GM23338 (cell line): ENCODE results near the gene FAM171A1. TPM values are rescaled to one million over a fixed set of nuclear protein-coding genes. Genes with fewer than 3 reads are reported as not detected.

Experiments
- ATAC-seq: fragments of 200-7000 bp; cut with Tn5 transposase; 3 replicates; pipeline ENCODE4 v1.9.1; 2020
- DNase-seq: peaks from one replicate; pipeline ENCODE4 v3.0.0-alpha.2; 2015; ENCODE audit warnings: low spot score
- H2AFZ ChIP-seq: fragments of 200-600 bp; sonication (generic); 2 replicates; pipeline ENCODE4 v1.8.0; 2016; ENCODE audit warnings: antibody characterized with exemption, mild to moderate bottlenecking, moderate library complexity
- H3F3A ChIP-seq: fragments of 200-600 bp; sonication (generic); replicated peaks from 2 replicates; pipeline ENCODE4 v1.8.0; 2017; ENCODE audit warnings: antibody characterized with exemption, mixed run types, low read depth
- H3K27ac ChIP-seq: fragments of 200-600 bp; sonication (generic); 2 replicates; pipeline ENCODE4 v1.6.1; 2016; ENCODE audit warnings: low read depth
- H3K27me3 ChIP-seq: fragments of 200-600 bp; sonication (generic); 2 replicates; pipeline ENCODE4 v1.8.0; 2016; ENCODE audit warnings: mild to moderate bottlenecking, mixed run types, moderate library complexity; ENCODE audit not compliant: insufficient read depth
- H3K36me3 ChIP-seq: fragments of 200-600 bp; sonication (generic); 2 replicates; pipeline ENCODE4 v1.8.0; 2016; ENCODE audit warnings: mild to moderate bottlenecking; ENCODE audit not compliant: insufficient read depth
- H3K4me1 ChIP-seq: fragments of 200-600 bp; sonication (generic); 2 replicates; pipeline ENCODE4 v1.8.0; 2016; ENCODE audit warnings: mild to moderate bottlenecking, moderate library complexity; ENCODE audit not compliant: insufficient read depth
- H3K4me2 ChIP-seq: fragments of 200-600 bp; sonication (generic); 2 replicates; pipeline ENCODE4 v1.7.1; 2017; ENCODE audit warnings: mixed run types
- H3K4me3 ChIP-seq: fragments of 200-600 bp; sonication (generic); 2 replicates; pipeline ENCODE4 v1.6.1; 2016; ENCODE audit warnings: mixed run types
- H3K79me2 ChIP-seq: fragments of 200-600 bp; sonication (generic); replicated peaks from 2 replicates; pipeline ENCODE4 v1.8.0; 2017; ENCODE audit warnings: mild to moderate bottlenecking; ENCODE audit not compliant: insufficient read depth
- H3K9me2 ChIP-seq: fragments of 200-600 bp; sonication (generic); 2 replicates; pipeline ENCODE4 v1.8.0; 2017; ENCODE audit not compliant: insufficient read depth
- H4K20me1 ChIP-seq: fragments of 200-600 bp; sonication (generic); replicated peaks from 2 replicates; pipeline ENCODE4 v1.8.0; 2017; ENCODE audit warnings: mild to moderate bottlenecking; ENCODE audit not compliant: insufficient read depth
- H3K27ac Mint-ChIP-seq: 2 replicates; pipeline ENCODE4 v1.8.0; 2020; ENCODE audit warnings: inconsistent platforms, mild to moderate bottlenecking, moderate library complexity, mixed read lengths
- H3K27me3 Mint-ChIP-seq: 3 replicates; pipeline ENCODE4 v1.8.0; 2022; ENCODE audit warnings: low read depth, mild to moderate bottlenecking, moderate library complexity, mixed read lengths, inconsistent platforms; ENCODE audit not compliant: insufficient read depth, poor library complexity
- H3K36me3 Mint-ChIP-seq: 3 replicates; pipeline ENCODE4 v1.8.0; 2021; ENCODE audit warnings: low read depth, mild to moderate bottlenecking, inconsistent platforms, moderate library complexity, mixed read lengths
- H3K4me1 Mint-ChIP-seq: 3 replicates; pipeline ENCODE4 v1.8.0; 2020; ENCODE audit warnings: mild to moderate bottlenecking, inconsistent platforms, mixed read lengths
- H3K4me3 Mint-ChIP-seq: 3 replicates; pipeline ENCODE4 v1.8.0; 2021; ENCODE audit warnings: moderate library complexity, mild to moderate bottlenecking, inconsistent platforms, mixed read lengths
- H3K9me3 Mint-ChIP-seq: 3 replicates; pipeline ENCODE4 v1.8.0; 2020; ENCODE audit warnings: moderate library complexity, mild to moderate bottlenecking, inconsistent platforms, mixed read lengths
- CREB1 ChIP-seq: fragments of 250-450 bp; sonication (Bioruptor Pico); IDR thresholded peaks from 2 replicates; pipeline ENCODE4 v1.5.0; 2020; ENCODE audit warnings: low read depth, mild to moderate bottlenecking, moderate library complexity
- CTCF ChIP-seq, 2 experiments: fragments of 200-600 bp in 1 of 2; sonication (generic) in 1 of 2; conservative IDR thresholded peaks; 2 replicates each; pipeline versions ENCODE4 v1.5.1 to v1.6.1; 2016 to 2017; ENCODE audit warnings: antibody characterized with exemption in 2 of 2, low read depth in 2 of 2, mild to moderate bottlenecking in 2 of 2, moderate library complexity in 1 of 2
- EZH2 ChIP-seq: fragments of 200-600 bp; sonication (generic); IDR thresholded peaks from one replicate; pipeline ENCODE4 v1.8.0; 2017; ENCODE audit warnings: antibody characterized with exemption, mild to moderate bottlenecking, low read depth; ENCODE audit not compliant: unreplicated experiment
- JUNB ChIP-seq: IDR thresholded peaks from one replicate; pipeline ENCODE4 v1.6.1; 2016; ENCODE audit warnings: antibody characterized with exemption; ENCODE audit not compliant: unreplicated experiment
- NANOG ChIP-seq: IDR thresholded peaks from 2 replicates; pipeline ENCODE4 v1.6.1; 2016; ENCODE audit warnings: antibody characterized with exemption, borderline replicate concordance
- POLR2AphosphoS5 ChIP-seq: IDR thresholded peaks from 2 replicates; pipeline ENCODE4 v1.6.1; 2016; ENCODE audit warnings: antibody characterized with exemption, low read depth
- ZNF462 ChIP-seq: fragments of 250-450 bp; sonication (Bioruptor Pico); IDR thresholded peaks from 2 replicates; pipeline ENCODE4 v1.5.0; 2020; ENCODE audit warnings: mild to moderate bottlenecking, moderate library complexity
- polyA plus RNA-seq: library from polyadenylated mRNA; unstranded; fragments of >200 nt; fragmentation: Nextera tagmentation; extraction: Ambion mirVana; gene quantifications from 2 replicates; pipeline ENCODE4 v1.2.1, GENCODE V29; 2016
- total RNA-seq: library from RNA; depleted of rRNA; stranded (reverse); fragments of >200 nt; shearing (Covaris generic); gene quantifications from 2 replicates; pipeline ENCODE4 v1.2.3, GENCODE V29; 2014
- TF ChIP-seq, protein P1 (sequence below): IDR thresholded peaks from 2 replicates; pipeline ENCODE4 v1.6.1; 2016; ENCODE audit warnings: antibody characterized with exemption

FAM171A1 gene
- total and polyA plus RNA-seq, 2 experiments from 2014 or later: 11.3 to 32.2 TPM

GRCh38 chr10:15335508-15335907 lies 35.6 kb downstream of the FAM171A1 start:
- no peaks in the 10 kb centered on the region for H3K9me2 ChIP-seq
- peaks cover 9% of the 10 kb centered on the region; the same call in 1 of the 2 replicates for H4K20me1 ChIP-seq
- Mint-ChIP-seq H3K27me3 (no peaks in the 10 kb centered on the region), H3K4me3 (no peak overlapping the region), H3K9me3 (no peaks in the 10 kb centered on the region), H3K36me3 (no peaks in the 10 kb centered on the region), H3K4me1 (peaks cover 8% of the 10 kb centered on the region; the same call in 2 of the 3 replicates), H3K27ac (no peak overlapping the region)
- no peaks in the 10 kb centered on the region for H3F3A ChIP-seq
- peaks cover 32% of the 10 kb centered on the region for H3K79me2 ChIP-seq
- DNase-seq (no peak), ATAC-seq (no peak)
- H3K36me3 ChIP-seq: no peaks in the 10 kb centered on the region
- TF ChIP-seq CREB1 (CRISPR knock-in tag): no peak
- TF ChIP-seq JUNB: no peak
- TF ChIP-seq EZH2: no peak
- no peak for TF ChIP-seq ZNF462 (CRISPR knock-in tag)
- no peak for TF ChIP-seq POLR2AphosphoS5
- TF ChIP-seq, protein P1, sequence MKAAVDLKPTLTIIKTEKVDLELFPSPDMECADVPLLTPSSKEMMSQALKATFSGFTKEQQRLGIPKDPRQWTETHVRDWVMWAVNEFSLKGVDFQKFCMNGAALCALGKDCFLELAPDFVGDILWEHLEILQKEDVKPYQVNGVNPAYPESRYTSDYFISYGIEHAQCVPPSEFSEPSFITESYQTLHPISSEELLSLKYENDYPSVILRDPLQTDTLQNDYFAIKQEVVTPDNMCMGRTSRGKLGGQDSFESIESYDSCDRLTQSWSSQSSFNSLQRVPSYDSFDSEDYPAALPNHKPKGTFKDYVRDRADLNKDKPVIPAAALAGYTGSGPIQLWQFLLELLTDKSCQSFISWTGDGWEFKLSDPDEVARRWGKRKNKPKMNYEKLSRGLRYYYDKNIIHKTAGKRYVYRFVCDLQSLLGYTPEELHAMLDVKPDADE: no peak
- TF ChIP-seq CTCF (conservative IDR thresholded peaks at IDR 0.05; ENCODE audit: low read depth in 2 of 2): no peak
- no peak for TF ChIP-seq NANOG
- no peak overlapping the region for H3K4me3 ChIP-seq
- no peaks in the 10 kb centered on the region for H3K27me3 ChIP-seq
- H3K4me2 ChIP-seq: no peak overlapping the region
- H3K4me1 ChIP-seq: peaks cover 12% of the 10 kb centered on the region; the same call in 1 of the 2 replicates
- H2AFZ ChIP-seq: no peak overlapping the region
- H3K27ac ChIP-seq: no peak overlapping the region
